Fibroblast of lung (primary cell): ENCODE measurements around the gene TEDC1.

Experiments used
- EZH2 ChIP-seq: IDR thresholded peaks from 2 replicates; pipeline ENCODE4 v1.5.1; 2012; ENCODE audit warnings: low read length, control low read depth, mild to moderate bottlenecking; ENCODE audit errors: missing control alignments
- TF ChIP-seq, protein P1 (sequence below), 2 donors: IDR thresholded peaks in 1 of 2; conservative IDR thresholded peaks in 1 of 2; 1 replicate in 1 of 2; 2 replicates in 1 of 2; pipeline ENCODE4 v1.5.1; 2011 to 2012; ENCODE audit warnings: low read length in 2 of 2, control low read depth in 1 of 2, inconsistent platforms in 1 of 2, low read depth in 1 of 2, mild to moderate bottlenecking in 1 of 2

DNA sequence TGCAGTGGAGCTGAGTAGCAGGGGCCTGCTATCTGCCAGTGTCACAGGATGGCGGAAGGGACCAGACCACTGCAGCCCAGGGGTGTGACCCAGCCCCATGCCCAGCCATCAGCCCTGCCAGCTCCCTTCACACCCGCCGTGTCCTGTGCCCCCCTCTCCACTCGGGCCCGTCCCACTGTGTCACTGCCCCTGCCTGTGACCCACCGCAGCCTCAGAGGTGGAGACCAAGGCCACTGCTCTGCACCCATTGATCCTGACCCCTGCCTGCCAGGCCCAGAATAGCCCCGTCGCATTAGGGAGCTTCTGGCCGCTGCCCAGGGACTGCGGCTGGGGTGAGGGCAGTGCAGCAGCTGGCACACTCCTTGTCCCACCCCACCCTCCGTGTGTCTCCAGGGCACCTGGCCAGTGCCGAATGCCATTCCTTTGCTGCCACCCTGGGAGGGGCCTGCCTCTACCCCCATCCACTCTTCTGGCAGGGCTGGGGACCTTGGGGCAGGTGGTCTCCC lies 18.5 kb upstream of the TEDC1 start:
- TF ChIP-seq, protein P1, sequence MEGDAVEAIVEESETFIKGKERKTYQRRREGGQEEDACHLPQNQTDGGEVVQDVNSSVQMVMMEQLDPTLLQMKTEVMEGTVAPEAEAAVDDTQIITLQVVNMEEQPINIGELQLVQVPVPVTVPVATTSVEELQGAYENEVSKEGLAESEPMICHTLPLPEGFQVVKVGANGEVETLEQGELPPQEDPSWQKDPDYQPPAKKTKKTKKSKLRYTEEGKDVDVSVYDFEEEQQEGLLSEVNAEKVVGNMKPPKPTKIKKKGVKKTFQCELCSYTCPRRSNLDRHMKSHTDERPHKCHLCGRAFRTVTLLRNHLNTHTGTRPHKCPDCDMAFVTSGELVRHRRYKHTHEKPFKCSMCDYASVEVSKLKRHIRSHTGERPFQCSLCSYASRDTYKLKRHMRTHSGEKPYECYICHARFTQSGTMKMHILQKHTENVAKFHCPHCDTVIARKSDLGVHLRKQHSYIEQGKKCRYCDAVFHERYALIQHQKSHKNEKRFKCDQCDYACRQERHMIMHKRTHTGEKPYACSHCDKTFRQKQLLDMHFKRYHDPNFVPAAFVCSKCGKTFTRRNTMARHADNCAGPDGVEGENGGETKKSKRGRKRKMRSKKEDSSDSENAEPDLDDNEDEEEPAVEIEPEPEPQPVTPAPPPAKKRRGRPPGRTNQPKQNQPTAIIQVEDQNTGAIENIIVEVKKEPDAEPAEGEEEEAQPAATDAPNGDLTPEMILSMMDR (conservative IDR thresholded peaks at IDR 0.05 in 1 of 2, IDR thresholded peaks at IDR 0.05 in 1 of 2; ENCODE audit: low read depth in 1 of 2, low read length in 2 of 2) = no peak
- TF ChIP-seq EZH2 = no peak
